Smooth muscle cell (in vitro differentiated cells): ENCODE results near the gene OOSP1. TPM values are rescaled to one million over a fixed set of nuclear protein-coding genes. Genes with fewer than 3 reads are reported as not detected.

ENCODE experiments used
- DNase-seq: peaks from one replicate; lab custom pipeline; 2025; ENCODE audit not compliant: unreplicated experiment; lab: John Stamatoyannopoulos, UW
- H2AFZ ChIP-seq: fragments of 200-600 bp; sonication (generic); 2 replicates; pipeline ENCODE4 v1.6.0; 2016; ENCODE audit warnings: antibody characterized with exemption, low read depth, mild to moderate bottlenecking
- H3F3A ChIP-seq: fragments of 200-600 bp; sonication (generic); 2 replicates; pipeline ENCODE4 v1.6.0; 2017; ENCODE audit warnings: antibody characterized with exemption, low read depth
- H3K27ac ChIP-seq: fragments of 200-600 bp; sonication (generic); 2 replicates; pipeline ENCODE4 v1.5.1; 2016; ENCODE audit warnings: low read depth, mild to moderate bottlenecking
- H3K27me3 ChIP-seq: fragments of 200-600 bp; sonication (generic); 2 replicates; pipeline ENCODE4 v1.6.1; 2016; ENCODE audit warnings: low read depth, mild to moderate bottlenecking
- H3K36me3 ChIP-seq: fragments of 200-600 bp; sonication (generic); 2 replicates; pipeline ENCODE4 v1.5.1; 2016; ENCODE audit warnings: low read depth
- H3K4me1 ChIP-seq: fragments of 200-600 bp; sonication (generic); 2 replicates; pipeline ENCODE4 v1.5.1; 2016; ENCODE audit warnings: low read depth
- H3K4me2 ChIP-seq: fragments of 200-600 bp; sonication (generic); 2 replicates; pipeline ENCODE4 v1.6.0; 2016; ENCODE audit warnings: mild to moderate bottlenecking
- H3K4me3 ChIP-seq: fragments of 200-600 bp; sonication (generic); 2 replicates; pipeline ENCODE4 v1.5.1; 2016; ENCODE audit warnings: mild to moderate bottlenecking
- H3K79me2 ChIP-seq: fragments of 200-600 bp; sonication (generic); 2 replicates; pipeline ENCODE4 v1.6.0; 2016; ENCODE audit warnings: low read depth, mild to moderate bottlenecking
- H3K9ac ChIP-seq: fragments of 200-600 bp; sonication (generic); 2 replicates; pipeline ENCODE4 v1.6.0; 2016; ENCODE audit warnings: low read depth
- H3K9me3 ChIP-seq: fragments of 200-600 bp; sonication (generic); replicated peaks from 2 replicates; pipeline ENCODE4 v1.5.1; 2016; ENCODE audit warnings: low read depth
- H4K20me1 ChIP-seq: fragments of 200-600 bp; sonication (generic); 2 replicates; pipeline ENCODE4 v1.6.0; 2016; ENCODE audit warnings: low read depth
- CTCF ChIP-seq: fragments of 200-600 bp; sonication (generic); IDR thresholded peaks from 2 replicates; pipeline ENCODE4 v1.5.1; 2017; ENCODE audit warnings: borderline replicate concordance, mild to moderate bottlenecking, antibody characterized with exemption; ENCODE audit not compliant: insufficient read depth, poor library complexity, severe bottlenecking
- WGBS: methylation state at CpG from one replicate; pipeline ENCODE4 v1.1.7; 2016; ENCODE audit warnings: low lambda C conversion rate; 5-methylcytosine and 5-hydroxymethylcytosine counted together
- polyA plus RNA-seq: library from polyadenylated mRNA; unstranded; fragments of >200 nt; fragmentation: Nextera tagmentation; extraction: Ambion mirVana; gene quantifications from 2 replicates; pipeline ENCODE4 v1.2.1, GENCODE V29; 2016
- total RNA-seq: library from RNA; depleted of rRNA; stranded (reverse); fragments of >200 nt; gene quantifications from 2 replicates; pipeline ENCODE4 v1.2.3, GENCODE V29; 2014

The OOSP1 gene
- total and polyA plus RNA-seq, 2 experiments from 2014 or later: not detected

DNA sequence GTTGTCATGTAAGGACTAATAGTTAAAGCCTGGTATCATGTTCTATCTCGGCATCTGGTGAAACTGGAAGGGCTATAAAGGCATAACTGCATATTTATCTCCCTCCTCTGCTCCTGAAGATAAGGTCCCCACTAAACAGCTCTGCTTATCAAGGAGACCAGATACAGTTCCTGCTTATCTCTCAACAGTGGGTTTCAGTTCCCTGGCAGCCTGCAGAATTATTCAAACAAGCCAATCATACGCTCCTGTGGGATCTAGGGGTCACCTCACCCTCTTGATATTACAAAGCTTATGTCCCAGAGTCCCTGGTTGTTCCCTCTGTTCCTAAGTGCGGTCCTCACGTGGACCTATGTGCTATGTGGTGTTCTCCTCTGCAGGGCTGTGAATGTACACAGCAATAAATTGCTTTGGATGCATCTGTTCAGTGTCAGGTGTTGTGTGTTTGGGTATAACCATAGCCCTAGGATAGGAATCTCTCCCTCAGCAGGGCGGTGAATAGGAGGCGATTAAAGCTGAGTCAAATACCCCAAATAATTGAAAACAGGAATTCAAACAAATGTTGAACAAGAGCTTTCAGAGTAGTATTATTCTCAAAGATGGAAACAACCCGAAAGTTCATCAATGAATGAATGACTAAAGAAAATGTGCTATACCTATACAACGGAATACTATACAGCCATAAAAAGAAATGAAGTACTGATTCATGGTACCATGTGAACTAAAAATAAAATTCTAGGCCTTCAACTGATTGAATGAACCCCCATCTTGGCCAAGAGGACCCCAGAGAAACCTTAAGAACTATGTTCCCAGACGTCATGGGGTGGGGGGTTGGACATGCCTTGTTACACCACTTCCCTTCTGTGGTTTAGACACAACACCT, 22.5 kb downstream of the OOSP1 start:
- no peak for TF ChIP-seq CTCF
- Histone ChIP-seq H3K27me3 (no peaks in the 10 kb centered on the region), H4K20me1 (no peaks in the 10 kb centered on the region), H3F3A (no peaks in the 10 kb centered on the region), H3K4me2 (no peak overlapping the region), H3K36me3 (no peaks in the 10 kb centered on the region), H3K4me1 (no peaks in the 10 kb centered on the region), H3K9me3 (no peaks in the 10 kb centered on the region), H3K79me2 (no peaks in the 10 kb centered on the region), H3K4me3 (no peak overlapping the region), H2AFZ (no peak overlapping the region), H3K27ac (no peak overlapping the region), H3K9ac (no peak overlapping the region)
- WGBS: 64% methylated on average over 9 of the region's 9 CpGs
- DNase-seq: no peak

DNA sequence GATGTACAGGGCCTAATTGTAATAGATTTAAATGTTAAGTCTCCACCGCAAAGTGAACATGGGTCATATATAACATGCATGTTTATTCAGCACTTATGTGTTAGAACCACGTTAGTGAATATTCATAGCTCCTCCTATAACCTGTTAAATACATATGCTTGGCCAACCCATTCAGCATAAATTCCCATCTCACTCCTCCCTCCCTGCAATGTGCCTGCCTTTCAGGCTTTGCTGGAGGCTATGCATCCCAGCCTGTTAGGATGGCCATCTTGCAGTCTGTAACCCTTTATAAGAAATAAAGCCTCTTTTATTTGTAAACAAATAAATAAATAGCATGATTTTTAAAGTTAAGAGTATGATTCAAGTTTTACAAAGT, 23.9 kb downstream of the OOSP1 start:
- Histone ChIP-seq H3K4me1 (no peaks in the 10 kb centered on the region), H4K20me1 (no peaks in the 10 kb centered on the region), H3K9ac (no peak overlapping the region)

DNA sequence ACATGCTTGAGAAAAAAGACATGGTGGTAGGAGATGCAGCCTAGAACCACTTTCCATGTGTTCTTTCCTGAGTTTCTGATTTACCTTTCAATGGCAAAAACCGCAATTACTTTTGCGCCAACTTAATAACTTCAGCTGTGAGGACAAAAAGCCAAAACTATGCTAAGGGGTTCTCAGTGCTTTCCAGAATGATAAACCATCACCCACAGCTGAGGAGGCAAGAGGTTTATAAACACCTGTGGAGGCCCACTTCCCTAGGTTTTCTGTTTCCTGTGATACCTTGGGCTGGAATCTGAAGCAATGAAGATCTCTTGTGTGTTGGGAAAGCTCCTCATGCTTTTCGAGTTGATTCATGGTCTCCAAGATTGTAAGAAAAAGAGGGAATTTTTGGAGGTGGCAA, 25.5 kb downstream of the OOSP1 start, which contains the start of gene OOSP4A:
Gene OOSP4A, plus strand, starts transcription at position 301 of the 400 bp plus-strand sequence. Its CDS starts 0 bp downstream, at position 301.
- WGBS: 89% methylated on average over 3 of the region's 3 CpGs
- Histone ChIP-seq H3K79me2 (no peaks in the 10 kb centered on the region), H2AFZ (no peak within 1 kb of the TSS), H3K36me3 (no peaks in the 10 kb centered on the region), H3K4me1 (no peaks in the 10 kb centered on the region), H3K27me3 (no peaks in the 10 kb centered on the region), H3K4me2 (no peak within 1 kb of the TSS), H3K9ac (no peak within 1 kb of the TSS), H4K20me1 (no peaks in the 10 kb centered on the region), H3K9me3 (no peaks in the 10 kb centered on the region), H3K27ac (no peak within 1 kb of the TSS), H3F3A (no peaks in the 10 kb centered on the region), H3K4me3 (no peak within 1 kb of the TSS)
- no peak for DNase-seq
- TF ChIP-seq CTCF: no peak

More for the DNA sequence above, 23.9 kb downstream of the OOSP1 start:
- Histone ChIP-seq H2AFZ (no peak overlapping the region), H3K9me3 (no peaks in the 10 kb centered on the region), H3F3A (no peaks in the 10 kb centered on the region), H3K4me2 (no peak overlapping the region), H3K4me3 (no peak overlapping the region), H3K36me3 (no peaks in the 10 kb centered on the region), H3K27me3 (no peaks in the 10 kb centered on the region), H3K27ac (no peak overlapping the region), H3K79me2 (no peaks in the 10 kb centered on the region)
- 65% methylated on average over 2 of the region's 2 CpGs for WGBS
- TF ChIP-seq CTCF: no peak
- no peak for DNase-seq
